Measurements from ENCODE around the gene MRPS18B. TPM values are rescaled to one million over a fixed set of nuclear protein-coding genes. Genes with fewer than 3 reads are reported as not detected.

Gene MRPS18B
- total RNA-seq, 4 donors from 2014 or later, result 35.3 to 59.8 (median 42.5) TPM

DNA sequence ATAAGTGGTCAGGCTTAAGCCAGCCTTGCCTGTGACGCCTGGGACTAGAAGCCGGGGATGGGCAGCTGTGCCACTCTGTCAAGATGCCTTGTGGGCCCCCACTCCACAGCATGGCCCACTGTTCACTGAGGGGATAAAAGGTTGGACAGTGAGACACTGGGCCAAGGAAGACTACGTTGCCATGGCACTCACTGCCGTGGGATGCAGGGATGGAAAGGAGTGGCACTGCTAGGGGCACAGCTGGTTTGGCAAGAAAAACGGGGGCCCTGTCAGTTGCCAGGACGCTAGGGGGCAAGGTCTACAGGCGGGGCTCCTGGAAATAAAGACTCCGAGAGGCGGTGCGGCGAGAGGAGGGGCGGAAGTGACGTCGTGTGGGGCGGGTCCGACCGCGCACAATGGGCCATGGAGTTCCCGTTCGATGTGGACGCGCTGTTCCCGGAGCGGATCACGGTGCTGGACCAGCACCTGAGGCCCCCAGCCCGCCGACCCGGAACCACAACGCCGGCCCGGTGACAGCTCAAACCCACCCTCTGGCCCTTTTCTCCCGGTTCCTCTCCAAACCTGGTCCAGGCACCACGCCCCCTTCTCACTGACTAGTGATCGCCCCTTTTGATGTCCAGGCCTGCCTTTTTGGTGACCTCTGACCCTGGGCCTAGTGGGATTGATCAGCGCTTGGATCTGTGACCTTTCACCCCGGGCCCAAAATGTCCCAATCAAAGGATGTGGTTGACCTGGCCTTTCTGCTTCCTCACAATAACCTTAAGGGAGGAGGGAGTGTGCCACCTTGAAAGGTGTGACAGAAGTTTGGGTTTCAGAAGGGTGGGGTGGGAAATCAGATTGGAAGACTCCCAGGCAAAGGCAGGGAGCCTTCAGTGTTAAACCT, 9.1 kb downstream of the MRPS18B start, which contains the start of gene ATAT1:
ATAT1 (plus strand) TSS at position 391 of the 883 bp plus-strand sequence.
- Histone ChIP-seq H3K9me3 (no peaks in the 10 kb centered on the region), H3K36me3 (peaks cover 0 to 70% (median 0%) of the 10 kb centered on the region in 3 donors), H3K4me3 (peak within 1 kb of the TSS; percentile 53 to 70 (median 62)), H3K4me1 (peaks cover 0 to 12% (median 1%) of the 10 kb centered on the region in 4 donors), H3K27me3 (no peaks in the 10 kb centered on the region), H3K27ac (peak within 1 kb of the TSS; percentile 83 to 93 (median 89))
- DNase-seq, result peak; percentile 90 to 97 (median 96)
- TF ChIP-seq, protein P1, sequence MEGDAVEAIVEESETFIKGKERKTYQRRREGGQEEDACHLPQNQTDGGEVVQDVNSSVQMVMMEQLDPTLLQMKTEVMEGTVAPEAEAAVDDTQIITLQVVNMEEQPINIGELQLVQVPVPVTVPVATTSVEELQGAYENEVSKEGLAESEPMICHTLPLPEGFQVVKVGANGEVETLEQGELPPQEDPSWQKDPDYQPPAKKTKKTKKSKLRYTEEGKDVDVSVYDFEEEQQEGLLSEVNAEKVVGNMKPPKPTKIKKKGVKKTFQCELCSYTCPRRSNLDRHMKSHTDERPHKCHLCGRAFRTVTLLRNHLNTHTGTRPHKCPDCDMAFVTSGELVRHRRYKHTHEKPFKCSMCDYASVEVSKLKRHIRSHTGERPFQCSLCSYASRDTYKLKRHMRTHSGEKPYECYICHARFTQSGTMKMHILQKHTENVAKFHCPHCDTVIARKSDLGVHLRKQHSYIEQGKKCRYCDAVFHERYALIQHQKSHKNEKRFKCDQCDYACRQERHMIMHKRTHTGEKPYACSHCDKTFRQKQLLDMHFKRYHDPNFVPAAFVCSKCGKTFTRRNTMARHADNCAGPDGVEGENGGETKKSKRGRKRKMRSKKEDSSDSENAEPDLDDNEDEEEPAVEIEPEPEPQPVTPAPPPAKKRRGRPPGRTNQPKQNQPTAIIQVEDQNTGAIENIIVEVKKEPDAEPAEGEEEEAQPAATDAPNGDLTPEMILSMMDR (IDR thresholded peaks at IDR 0.05), result peak; percentile 32 to 56 (median 44)
- peak; percentile 63 to 79 for TF ChIP-seq POLR2A (IDR thresholded peaks at IDR 0.05)

DNA sequence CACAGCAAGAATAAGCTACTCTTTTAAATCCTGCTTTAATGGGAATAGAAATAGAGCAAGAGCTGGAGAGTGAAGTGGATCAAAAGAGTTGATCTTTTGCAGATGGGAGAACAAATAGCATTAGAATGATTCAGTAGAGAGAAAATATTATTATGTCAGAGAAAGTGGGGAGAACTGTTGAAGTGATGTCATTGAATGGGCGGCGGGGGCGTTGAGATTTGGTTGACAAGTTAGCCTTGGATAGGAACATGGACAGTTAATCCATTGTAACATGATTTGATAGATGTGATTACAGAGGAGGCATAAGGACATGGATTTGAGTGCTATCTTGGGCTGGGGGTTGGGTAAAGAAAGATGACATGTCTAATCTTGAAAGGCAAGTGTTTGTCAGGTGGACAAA, 18.2 kb downstream of the MRPS18B start:
- Histone ChIP-seq H3K27me3 (no peaks in the 10 kb centered on the region), H3K27ac (no peak overlapping the region), H3K4me3 (no peak overlapping the region), H3K4me1 (no peaks in the 10 kb centered on the region), H3K9me3 (no peaks in the 10 kb centered on the region), H3K36me3 (peaks cover 0 to 39% (median 0%) of the 10 kb centered on the region in 3 donors)
- no peak for DNase-seq
- TF ChIP-seq, protein P1 (IDR thresholded peaks at IDR 0.05), result no peak
- TF ChIP-seq POLR2A (IDR thresholded peaks at IDR 0.05), result no peak

DNA sequence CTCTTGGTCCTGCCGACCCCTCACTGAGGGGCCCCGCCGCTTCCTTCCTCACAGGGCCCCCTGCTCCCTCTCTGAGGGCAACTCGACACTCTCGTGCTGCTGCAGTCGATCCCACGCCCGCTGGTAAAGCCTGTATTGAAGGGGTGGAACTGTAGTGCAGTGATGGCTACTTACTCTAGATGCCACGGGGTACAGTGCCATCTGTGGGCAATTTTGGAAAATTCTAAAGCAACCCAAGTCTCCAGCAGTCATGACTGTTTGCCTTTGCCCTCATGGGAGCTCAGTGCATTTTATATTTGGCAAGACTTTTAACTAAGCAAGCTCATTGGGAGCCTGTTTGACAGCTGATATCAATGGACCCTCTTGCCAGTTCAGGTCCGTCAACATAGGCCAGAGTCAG, 22.8 kb downstream of the MRPS18B start:
- no peaks in the 10 kb centered on the region for H3K27me3 ChIP-seq
- no peak overlapping the region for H3K4me3 ChIP-seq
- peaks cover 0 to 46% (median 0%) of the 10 kb centered on the region in 3 donors for H3K36me3 ChIP-seq
- no peak for TF ChIP-seq POLR2A (IDR thresholded peaks at IDR 0.05)
- TF ChIP-seq, protein P1 (IDR thresholded peaks at IDR 0.05), result no peak
- H3K9me3 ChIP-seq, result no peaks in the 10 kb centered on the region
- peaks cover 0 to 10% (median 0%) of the 10 kb centered on the region in 4 donors for H3K4me1 ChIP-seq
- H3K27ac ChIP-seq, result no peak overlapping the region
- no peak for DNase-seq

DNA sequence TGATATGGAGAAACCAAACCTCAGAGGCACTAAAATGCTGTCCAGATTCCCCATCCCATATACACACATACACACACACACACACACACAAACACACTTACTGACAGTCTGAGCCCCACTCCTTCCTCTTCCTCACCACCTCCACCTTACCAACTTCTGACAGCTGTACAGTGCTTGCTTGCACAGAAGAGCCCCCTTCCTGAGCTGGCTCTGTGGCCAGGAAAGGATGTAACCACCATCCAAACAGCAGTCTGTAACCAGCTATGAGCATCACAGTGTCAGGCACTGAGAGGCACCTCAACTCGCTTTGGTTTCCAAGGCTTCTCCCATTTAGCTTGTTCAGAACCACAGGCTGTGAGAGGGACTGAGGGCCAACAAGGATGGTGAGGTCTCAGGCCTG, 23.4 kb downstream of the MRPS18B start:
- DNase-seq, result no peak
- H3K4me1 ChIP-seq, result peaks cover 0 to 16% (median 0%) of the 10 kb centered on the region in 4 donors
- no peak overlapping the region for H3K27ac ChIP-seq
- H3K27me3 ChIP-seq, result no peaks in the 10 kb centered on the region
- H3K9me3 ChIP-seq, result no peaks in the 10 kb centered on the region
- peaks cover 0 to 46% (median 0%) of the 10 kb centered on the region in 3 donors for H3K36me3 ChIP-seq
- TF ChIP-seq POLR2A (IDR thresholded peaks at IDR 0.05), result no peak
- TF ChIP-seq, protein P1 (IDR thresholded peaks at IDR 0.05), result no peak
- H3K4me3 ChIP-seq, result no peak overlapping the region

DNA sequence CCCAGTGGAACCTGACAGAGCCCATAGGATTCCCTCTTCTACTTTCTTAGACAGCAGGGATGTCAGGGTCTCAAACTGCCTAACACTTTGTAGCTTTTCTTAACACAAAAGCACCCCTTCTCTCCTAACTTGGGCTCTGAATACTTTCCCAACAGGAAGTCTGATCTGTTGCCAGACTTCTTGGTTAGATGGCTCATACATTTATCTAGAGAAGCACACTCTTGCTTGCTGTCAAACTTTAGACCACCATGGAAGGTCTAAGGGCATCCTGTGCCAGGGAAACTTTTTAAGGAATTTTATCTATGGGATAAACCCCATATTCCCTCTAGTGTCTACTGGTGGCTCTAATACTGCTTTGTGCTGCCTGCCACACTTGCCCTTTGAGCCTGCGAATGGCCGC, 26.0 kb downstream of the MRPS18B start:
- TF ChIP-seq, protein P1 (IDR thresholded peaks at IDR 0.05), result no peak
- TF ChIP-seq POLR2A (IDR thresholded peaks at IDR 0.05), result no peak
- no peak overlapping the region for H3K4me3 ChIP-seq
- peaks cover 0 to 38% (median 0%) of the 10 kb centered on the region in 3 donors for H3K36me3 ChIP-seq
- H3K4me1 ChIP-seq, result peaks cover 0 to 23% (median 7%) of the 10 kb centered on the region in 4 donors
- no peak for DNase-seq
- H3K27me3 ChIP-seq, result no peaks in the 10 kb centered on the region
- H3K9me3 ChIP-seq, result no peaks in the 10 kb centered on the region
- no peak overlapping the region for H3K27ac ChIP-seq

Measured in Peyer's patch (tissue), 4 donors.